ENCODE results near the gene DNAJB2.

- no peak for TF ChIP-seq POLR2A (IDR thresholded peaks at IDR 0.05; ENCODE audit: low read depth, low read length)
- no peak for TF ChIP-seq POLR2AphosphoS5 (IDR thresholded peaks at IDR 0.05; ENCODE audit: low read depth, low read length)
Measured at GRCh38 chr2:219272995-219273394, 6.2 kb upstream of the DNAJB2 start.
